ENCODE measurements around the gene PAGE5. TPM values are rescaled to one million over a fixed set of nuclear protein-coding genes. Genes with fewer than 3 reads are reported as not detected.

PAGE5 gene
- total RNA-seq (not detected), polyA plus RNA-seq (not detected)
- long read RNA-seq, donor 1, result 0 reads
- long read RNA-seq, donor 2, result 0 reads
- long read RNA-seq, donor 3, result 0 reads
- long read RNA-seq, donor 4, result 0 reads

- 91% methylated on average over 30 of the region's 30 CpGs for WGBS
- H3K4me1 ChIP-seq (ENCODE audit: control insufficient read depth, insufficient read depth, low read length), result no peaks in the 10 kb centered on the region
- H3K27ac ChIP-seq (ENCODE audit: low read length), result no peak within 1 kb of the TSS
- intact Hi-C loops (cut with DNase I), result no loop called here
- DNase-seq (peak in 1 of 3 donors; percentile 41), ATAC-seq (no peak)
- no peaks in the 10 kb centered on the region for H3K27me3 ChIP-seq (ENCODE audit: control insufficient read depth, insufficient read depth)
- H3K4me3 ChIP-seq (ENCODE audit: low read length), result no peak within 1 kb of the TSS
- H3K9me3 ChIP-seq (ENCODE audit: control insufficient read depth, low read length), result no peaks in the 10 kb centered on the region
Measured at GRCh38 chrX:55220119-55220794, at the start of gene PAGE5. PAGE5 (plus strand) TSS chrX:55220346; CDS start chrX:55221383, 1,037 bp downstream.

GRCh38 chrX:55187281-55187680 is 32.9 kb upstream of the PAGE5 start:
- WGBS, result 91% methylated on average over 2 of the region's 2 CpGs

GRCh38 chrX:55196688-55197087 is 23.5 kb upstream of the PAGE5 start:
- no peaks in the 10 kb centered on the region for H3K4me1 ChIP-seq (ENCODE audit: control insufficient read depth, insufficient read depth, low read length)
- intact Hi-C loops (cut with DNase I), result no loop called here
- WGBS, result 98% methylated on average over 1 of the region's 1 CpG
- ATAC-seq (no peak), DNase-seq (no peak)
- no peaks in the 10 kb centered on the region for H3K27me3 ChIP-seq (ENCODE audit: control insufficient read depth, insufficient read depth)
- H3K9me3 ChIP-seq (ENCODE audit: control insufficient read depth, low read length), result no peaks in the 10 kb centered on the region
- H3K4me3 ChIP-seq (ENCODE audit: low read length), result no peak overlapping the region
- H3K27ac ChIP-seq (ENCODE audit: low read length), result no peak overlapping the region

More at GRCh38 chrX:55187281-55187680, 32.9 kb upstream of the PAGE5 start:
- DNase-seq (no peak), ATAC-seq (no peak)
- no peak overlapping the region for H3K27ac ChIP-seq (ENCODE audit: low read length)
- H3K4me1 ChIP-seq (ENCODE audit: control insufficient read depth, insufficient read depth, low read length), result no peaks in the 10 kb centered on the region
- no peak overlapping the region for H3K4me3 ChIP-seq (ENCODE audit: low read length)
- H3K9me3 ChIP-seq (ENCODE audit: control insufficient read depth, low read length), result no peaks in the 10 kb centered on the region
- no peaks in the 10 kb centered on the region for H3K27me3 ChIP-seq (ENCODE audit: control insufficient read depth, insufficient read depth)
- intact Hi-C loops (cut with DNase I), result no loop called here

- DNase-seq, result no peak
- H3K27me3 ChIP-seq (ENCODE audit: control insufficient read depth, insufficient read depth), result no peaks in the 10 kb centered on the region
- H3K27ac ChIP-seq (ENCODE audit: low read length), result no peak overlapping the region
- H3K4me3 ChIP-seq (ENCODE audit: low read length), result no peak overlapping the region
- WGBS, result 31% methylated on average over 3 of the region's 3 CpGs
- intact Hi-C loops (cut with DNase I), result no loop called here
- H3K9me3 ChIP-seq (ENCODE audit: control insufficient read depth, low read length), result no peaks in the 10 kb centered on the region
- no peak for ATAC-seq
- no peaks in the 10 kb centered on the region for H3K4me1 ChIP-seq (ENCODE audit: control insufficient read depth, insufficient read depth, low read length)
Measured at GRCh38 chrX:55201930-55202579, 18.1 kb upstream of the PAGE5 start.

- Histone ChIP-seq H3K27ac (ENCODE audit: low read length) (no peak overlapping the region), H3K4me1 (ENCODE audit: control insufficient read depth, insufficient read depth, low read length) (no peaks in the 10 kb centered on the region), H3K9me3 (ENCODE audit: control insufficient read depth, low read length) (no peaks in the 10 kb centered on the region), H3K27me3 (ENCODE audit: control insufficient read depth, insufficient read depth) (no peaks in the 10 kb centered on the region), H3K4me3 (ENCODE audit: low read length) (no peak overlapping the region)
- intact Hi-C loops (cut with DNase I), result no loop called here
- DNase-seq, result no peak
- WGBS, result 63% methylated on average over 6 of the region's 6 CpGs
- no peak for ATAC-seq
Measured at GRCh38 chrX:55206162-55206941, 13.8 kb upstream of the PAGE5 start.

- DNase-seq (no peak), ATAC-seq (no peak)
- Histone ChIP-seq H3K4me1 (ENCODE audit: control insufficient read depth, insufficient read depth, low read length) (no peaks in the 10 kb centered on the region), H3K9me3 (ENCODE audit: control insufficient read depth, low read length) (no peaks in the 10 kb centered on the region), H3K27me3 (ENCODE audit: control insufficient read depth, insufficient read depth) (no peaks in the 10 kb centered on the region), H3K27ac (ENCODE audit: low read length) (no peak overlapping the region), H3K4me3 (ENCODE audit: low read length) (no peak overlapping the region)
- intact Hi-C loops (cut with DNase I), result no loop called here
- WGBS, result 81% methylated on average over 13 of the region's 13 CpGs
Measured at GRCh38 chrX:55210931-55211677, 9.0 kb upstream of the PAGE5 start.

- WGBS, result 55% methylated on average over 3 of the region's 3 CpGs
- Histone ChIP-seq H3K4me3 (ENCODE audit: low read length) (no peak overlapping the region), H3K27me3 (ENCODE audit: control insufficient read depth, insufficient read depth) (no peaks in the 10 kb centered on the region), H3K4me1 (ENCODE audit: control insufficient read depth, insufficient read depth, low read length) (no peaks in the 10 kb centered on the region), H3K9me3 (ENCODE audit: control insufficient read depth, low read length) (no peaks in the 10 kb centered on the region), H3K27ac (ENCODE audit: low read length) (no peak overlapping the region)
- intact Hi-C loops (cut with DNase I), result no loop called here
- no peak for DNase-seq
- no peak for ATAC-seq
Measured at GRCh38 chrX:55213381-55213780, 6.8 kb upstream of the PAGE5 start.

GRCh38 chrX:55240788-55241340 is 20.7 kb downstream of the PAGE5 start:
- DNase-seq (no peak), ATAC-seq (no peak)
- no peaks in the 10 kb centered on the region for H3K9me3 ChIP-seq (ENCODE audit: control insufficient read depth, low read length)
- H3K4me1 ChIP-seq (ENCODE audit: control insufficient read depth, insufficient read depth, low read length), result no peaks in the 10 kb centered on the region
- no peak overlapping the region for H3K27ac ChIP-seq (ENCODE audit: low read length)
- 62% methylated on average over 6 of the region's 6 CpGs for WGBS
- intact Hi-C loops (cut with DNase I), result no loop called here
- H3K27me3 ChIP-seq (ENCODE audit: control insufficient read depth, insufficient read depth), result no peaks in the 10 kb centered on the region
- no peak overlapping the region for H3K4me3 ChIP-seq (ENCODE audit: low read length)

GRCh38 chrX:55253528-55253927 is 33.4 kb downstream of the PAGE5 start:
- DNase-seq, result no peak
- no peak for ATAC-seq
- Histone ChIP-seq H3K27ac (ENCODE audit: low read length) (no peak overlapping the region), H3K9me3 (ENCODE audit: control insufficient read depth, low read length) (no peaks in the 10 kb centered on the region), H3K27me3 (ENCODE audit: control insufficient read depth, insufficient read depth) (no peaks in the 10 kb centered on the region), H3K4me3 (ENCODE audit: low read length) (no peak overlapping the region), H3K4me1 (ENCODE audit: control insufficient read depth, insufficient read depth, low read length) (no peaks in the 10 kb centered on the region)
- intact Hi-C loops (cut with DNase I), result no loop called here

- DNase-seq (no peak), ATAC-seq (no peak)
- no peaks in the 10 kb centered on the region for H3K27me3 ChIP-seq (ENCODE audit: control insufficient read depth, insufficient read depth)
- 81% methylated on average over 2 of the region's 2 CpGs for WGBS
- H3K4me1 ChIP-seq (ENCODE audit: control insufficient read depth, insufficient read depth, low read length), result no peaks in the 10 kb centered on the region
- intact Hi-C loops (cut with DNase I), result no loop called here
- H3K9me3 ChIP-seq (ENCODE audit: control insufficient read depth, low read length), result no peaks in the 10 kb centered on the region
- H3K4me3 ChIP-seq (ENCODE audit: low read length), result no peak overlapping the region
- H3K27ac ChIP-seq (ENCODE audit: low read length), result no peak overlapping the region
Measured at GRCh38 chrX:55260806-55261205, 40.7 kb downstream of the PAGE5 start.
